H1 (cell line): ENCODE measurements around the gene TTC21A. TPM values are rescaled to one million over a fixed set of nuclear protein-coding genes. Genes with fewer than 3 reads are reported as not detected.
A peak's percentile ranks its signal among the peaks of the same experiment; 100 is the strongest.

ENCODE experiments used
- CTCF ChIA-PET: fragments of 300-600 bp; sonication (Branson Sonifier 250); formaldehyde crosslinking; loops from one replicate; lab custom pipeline; 2021; ENCODE audit not compliant: partially characterized antibody; lab: Charles Lee
- POLR2A ChIA-PET: fragments of 300-600 bp; sonication (Branson Sonifier 250); formaldehyde crosslinking; loops from one replicate; lab custom pipeline; 2021; ENCODE audit warnings: inconsistent platforms; ENCODE audit not compliant: partially characterized antibody; lab: Charles Lee
- DNase-seq, 2 experiments: peaks; one replicate each; pipeline versions ENCODE4 v3.0.0 to v3.0.0-alpha.2; 2010 to 2022; ENCODE audit warnings: low spot score in 2 of 2, low read depth in 1 of 2, mixed read lengths in 1 of 2
- FAIRE-seq: peaks from 2 replicates; lab custom pipeline; 2011; peaks lifted over from hg19 to GRCh38; lab: Jason Lieb, UNC
- H2AFZ ChIP-seq: 2 replicates; pipeline ENCODE4 v1.8.1; 2012; ENCODE audit warnings: low read length, inconsistent platforms
- H2AK5ac ChIP-seq: 2 replicates; pipeline ENCODE4 v1.6.1; 2013; ENCODE audit warnings: low read depth, low read length
- H2BK120ac ChIP-seq: replicated peaks from 2 replicates; pipeline ENCODE3; 2013; ENCODE audit warnings: low read depth, low read length, inconsistent platforms
- H2BK12ac ChIP-seq: 2 replicates; pipeline ENCODE4 v1.6.1; 2013; ENCODE audit warnings: low read depth, low read length
- H2BK15ac ChIP-seq: 2 replicates; pipeline ENCODE4 v1.6.1; 2013; ENCODE audit warnings: low read length
- H2BK20ac ChIP-seq: 2 replicates; pipeline ENCODE4 v1.6.1; 2013; ENCODE audit warnings: low read length
- H2BK5ac ChIP-seq: 2 replicates; pipeline ENCODE4 v1.6.1; 2013; ENCODE audit warnings: low read depth, low read length
- H3K14ac ChIP-seq: 2 replicates; pipeline ENCODE4 v1.6.1; 2013; ENCODE audit warnings: inconsistent platforms; ENCODE audit not compliant: insufficient read length
- H3K18ac ChIP-seq: 2 replicates; pipeline ENCODE4 v1.6.1; 2013; ENCODE audit warnings: low read length; ENCODE audit errors: extremely low read depth
- H3K23ac ChIP-seq: 2 replicates; pipeline ENCODE4 v1.6.1; 2013; ENCODE audit warnings: inconsistent platforms; ENCODE audit not compliant: insufficient read length
- H3K23me2 ChIP-seq: 2 replicates; pipeline ENCODE4 v1.6.1; 2013; ENCODE audit warnings: low read depth, low read length
- H3K27ac ChIP-seq: 2 replicates; pipeline ENCODE4 v1.6.1; 2011; ENCODE audit warnings: low read depth, low read length, inconsistent platforms
- H3K27me3 ChIP-seq, 4 experiments: replicated peaks in 1 of 4; 1 replicate in 1 of 4; 2 replicates in 3 of 4; pipeline versions ENCODE4 v1.6.1 to v1.8.1; 2011 to 2013; ENCODE audit warnings: low read length in 3 of 4, mild to moderate bottlenecking in 3 of 4, inconsistent platforms in 2 of 4, mixed read lengths in 2 of 4, moderate library complexity in 1 of 4; ENCODE audit not compliant: control insufficient read depth in 3 of 4, insufficient read depth in 3 of 4; ENCODE audit errors: extremely low read depth in 1 of 4
- H3K36me3 ChIP-seq, 4 experiments: 2 replicates each; pipeline versions ENCODE4 v1.6.1 to v1.8.1; 2011 to 2013; ENCODE audit warnings: mild to moderate bottlenecking in 4 of 4, low read length in 3 of 4, moderate library complexity in 2 of 4, control low read depth in 1 of 4, inconsistent platforms in 1 of 4; ENCODE audit not compliant: insufficient read depth in 4 of 4, control insufficient read depth in 2 of 4
- H3K4ac ChIP-seq: replicated peaks from 2 replicates; pipeline ENCODE3; 2013; ENCODE audit warnings: low read length, low read depth, mixed read lengths, inconsistent platforms; ENCODE audit not compliant: insufficient read length
- H3K4me1 ChIP-seq, 4 experiments: replicated peaks in 1 of 4; 1 replicate in 1 of 4; 2 replicates in 3 of 4; pipeline versions ENCODE4 v1.6.1 to v1.8.1; 2011 to 2013; ENCODE audit warnings: low read length in 3 of 4, inconsistent platforms in 2 of 4, mixed read lengths in 1 of 4; ENCODE audit not compliant: insufficient read depth in 4 of 4, control insufficient read depth in 3 of 4
- H3K4me2 ChIP-seq, 2 experiments: 2 replicates each; pipeline versions ENCODE4 v1.6.1 to v1.8.1; 2011 to 2013; ENCODE audit warnings: low read depth in 2 of 2, low read length in 2 of 2, control low read depth in 1 of 2, inconsistent platforms in 1 of 2, mild to moderate bottlenecking in 1 of 2; ENCODE audit not compliant: insufficient read depth in 1 of 2
- H3K4me3 ChIP-seq, 4 experiments: fragments of 200-600, 300-600 bp in 1 of 4; sonication (generic), shearing (Covaris generic), sonication (Bioruptor Twin) in 1 of 4; 2 replicates each; pipeline versions ENCODE4 v1.5.1 to v1.8.1; 2011 to 2016; ENCODE audit warnings: low read length in 4 of 4, low read depth in 3 of 4, control low read depth in 2 of 4, inconsistent platforms in 2 of 4, mild to moderate bottlenecking in 2 of 4, mixed read lengths in 1 of 4, moderate library complexity in 1 of 4; ENCODE audit not compliant: insufficient read depth in 2 of 4; ENCODE audit errors: extremely low read depth in 1 of 4
- H3K56ac ChIP-seq: replicated peaks from 2 replicates; pipeline ENCODE3; 2013; ENCODE audit warnings: low read depth, mild to moderate bottlenecking, mixed read lengths, low read length, inconsistent platforms; ENCODE audit not compliant: insufficient read length
- H3K79me1 ChIP-seq: 2 replicates; pipeline ENCODE4 v1.6.1; 2013; ENCODE audit warnings: low read depth, low read length, control low read depth
- H3K79me2 ChIP-seq, 2 experiments: 2 replicates each; pipeline versions ENCODE4 v1.6.1 to v1.8.1; 2012 to 2013; ENCODE audit warnings: low read length in 2 of 2, mild to moderate bottlenecking in 2 of 2, inconsistent platforms in 1 of 2; ENCODE audit not compliant: insufficient read depth in 2 of 2, control insufficient read depth in 1 of 2
- H3K9ac ChIP-seq, 4 experiments: replicated peaks in 1 of 4; 1 replicate in 1 of 4; 2 replicates in 3 of 4; pipeline versions ENCODE4 v1.6.1 to v1.8.1; 2011 to 2013; ENCODE audit warnings: low read depth in 3 of 4, low read length in 3 of 4, control low read depth in 2 of 4, mild to moderate bottlenecking in 2 of 4, moderate library complexity in 2 of 4, inconsistent platforms in 1 of 4; ENCODE audit errors: extremely low read depth in 1 of 4
- H3K9me3 ChIP-seq, 2 experiments: 2 replicates each; pipeline versions ENCODE4 v1.6.1 to v1.8.1; 2012 to 2013; ENCODE audit warnings: mild to moderate bottlenecking in 2 of 2, moderate library complexity in 2 of 2, control low read depth in 1 of 2, inconsistent platforms in 1 of 2, low read depth in 1 of 2, low read length in 1 of 2, mixed read lengths in 1 of 2; ENCODE audit not compliant: insufficient read depth in 2 of 2
- H4K20me1 ChIP-seq, 2 experiments: replicated peaks in 1 of 2; 2 replicates each; pipeline versions ENCODE3 to v1.8.1; 2011 to 2013; ENCODE audit warnings: inconsistent platforms in 2 of 2, low read length in 2 of 2, mild to moderate bottlenecking in 1 of 2; ENCODE audit not compliant: insufficient read depth in 2 of 2, control insufficient read depth in 1 of 2
- H4K5ac ChIP-seq: 2 replicates; pipeline ENCODE4 v1.6.1; 2013; ENCODE audit warnings: low read length, low read depth, mixed read lengths, inconsistent platforms; ENCODE audit not compliant: insufficient read length
- H4K8ac ChIP-seq: 2 replicates; pipeline ENCODE4 v1.8.0; 2013; ENCODE audit warnings: mild to moderate bottlenecking, moderate library complexity, low read length, inconsistent platforms; ENCODE audit not compliant: insufficient read depth; ENCODE audit errors: extremely low read depth
- H4K91ac ChIP-seq: replicated peaks from 2 replicates; pipeline ENCODE3; 2013; ENCODE audit warnings: low read length, mixed read lengths, inconsistent platforms; ENCODE audit not compliant: insufficient read length
- BCL11A ChIP-seq, 2 experiments: IDR thresholded peaks; one replicate each; pipeline ENCODE4 v1.6.1; 2011; ENCODE audit warnings: low read depth in 2 of 2, low read length in 2 of 2, mild to moderate bottlenecking in 2 of 2
- CHD1 ChIP-seq: IDR thresholded peaks from 2 replicates; pipeline ENCODE4 v1.6.1; 2012; ENCODE audit warnings: low read depth, low read length, improper control_type of control experiment
- CHD2 ChIP-seq: IDR thresholded peaks from 2 replicates; pipeline ENCODE4 v1.6.1; 2012; ENCODE audit warnings: low read length, improper control_type of control experiment
- EP300 ChIP-seq, 2 experiments: IDR thresholded peaks; 1 replicate in 1 of 2; 2 replicates in 1 of 2; pipeline ENCODE4 v1.6.1; 2011 to 2012; ENCODE audit warnings: low read depth in 2 of 2, low read length in 2 of 2, mild to moderate bottlenecking in 2 of 2, borderline replicate concordance in 1 of 2, inconsistent platforms in 1 of 2, moderate library complexity in 1 of 2
- EZH2 ChIP-seq: fragments of 200-600 bp; sonication (generic); IDR thresholded peaks from 2 replicates; pipeline ENCODE4 v1.7.1; 2012; ENCODE audit warnings: low read depth, mild to moderate bottlenecking, moderate library complexity, low read length, inconsistent platforms; ENCODE audit not compliant: severe bottlenecking
- HDAC6 ChIP-seq: IDR thresholded peaks from one replicate; pipeline ENCODE4 v1.7.1; 2012; ENCODE audit warnings: low read depth, mild to moderate bottlenecking, inconsistent platforms, low read length, moderate library complexity
- POLR2AphosphoS5 ChIP-seq: IDR thresholded peaks from 2 replicates; pipeline ENCODE4 v1.6.1; 2011; ENCODE audit warnings: low read depth, low read length
- POU5F1 ChIP-seq: IDR thresholded peaks from 2 replicates; pipeline ENCODE4 v1.6.1; 2011; ENCODE audit warnings: low read depth, mild to moderate bottlenecking, low read length, moderate library complexity
- RAD21 ChIP-seq, 2 experiments: IDR thresholded peaks in 1 of 2; conservative IDR thresholded peaks in 1 of 2; 2 replicates each; pipeline ENCODE4 v1.6.1; 2011; ENCODE audit warnings: low read depth in 2 of 2, low read length in 2 of 2, improper control_type of control experiment in 1 of 2, inconsistent platforms in 1 of 2, mild to moderate bottlenecking in 1 of 2, moderate library complexity in 1 of 2
- RFX5 ChIP-seq: IDR thresholded peaks from 2 replicates; pipeline ENCODE4 v1.6.1; 2011; ENCODE audit warnings: low read depth, low read length, improper control_type of control experiment, borderline replicate concordance
- YY1 ChIP-seq: IDR thresholded peaks from 2 replicates; pipeline ENCODE4 v1.6.1; 2011; ENCODE audit warnings: low read depth, mild to moderate bottlenecking, low read length
- WGBS, 2 experiments: shearing (Covaris generic) in 1 of 2; methylation state at CpG; one replicate each; pipeline versions ENCODE4 v1.1.6 to v1.1.7; 2013 to 2015; ENCODE audit warnings: low lambda C conversion rate in 2 of 2, mixed read lengths in 2 of 2, inconsistent platforms in 1 of 2, low coverage in 1 of 2, missing lambda C conversion rate in 1 of 2; ENCODE audit not compliant: insufficient replicate concordance in 2 of 2, insufficient coverage in 1 of 2, insufficient read length in 1 of 2; ENCODE audit errors: extremely low coverage in 1 of 2, missing lambda C conversion rate in 1 of 2; 5-methylcytosine and 5-hydroxymethylcytosine counted together
- polyA plus RNA-seq, 7 experiments: library from polyadenylated mRNA; depleted of rRNA in 3 of 7; stranded (reverse) in 5 of 7; unstranded in 2 of 7; fragments of >200 nt in 5 of 7; fragments of 200-250 nt in 2 of 7; gene quantifications; 1 replicate in 5 of 7; 2 replicates in 1 of 7; 4 replicates in 1 of 7; pipeline versions ENCODE4 v1.2.1 to v1.2.3, GENCODE V29; 2011 to 2013; ENCODE audit warnings: missing spikeins in 2 of 7, mixed read lengths in 2 of 7
- total RNA-seq: library from RNA; stranded (reverse); fragmentation: NEBNext Ultra II Directional; extraction: Animal tissue kit (Norgen Biotek cat#: 25700); gene quantifications from 2 replicates; pipeline ENCODE4 v1.2.1, GENCODE V29; 2021

Gene TTC21A
- total and polyA plus RNA-seq, 2 of the 8 experiments (the other 6 are each of a cell fraction or from before 2014, with no cell fraction given) = 2.3 to 2.8 TPM

DNA sequence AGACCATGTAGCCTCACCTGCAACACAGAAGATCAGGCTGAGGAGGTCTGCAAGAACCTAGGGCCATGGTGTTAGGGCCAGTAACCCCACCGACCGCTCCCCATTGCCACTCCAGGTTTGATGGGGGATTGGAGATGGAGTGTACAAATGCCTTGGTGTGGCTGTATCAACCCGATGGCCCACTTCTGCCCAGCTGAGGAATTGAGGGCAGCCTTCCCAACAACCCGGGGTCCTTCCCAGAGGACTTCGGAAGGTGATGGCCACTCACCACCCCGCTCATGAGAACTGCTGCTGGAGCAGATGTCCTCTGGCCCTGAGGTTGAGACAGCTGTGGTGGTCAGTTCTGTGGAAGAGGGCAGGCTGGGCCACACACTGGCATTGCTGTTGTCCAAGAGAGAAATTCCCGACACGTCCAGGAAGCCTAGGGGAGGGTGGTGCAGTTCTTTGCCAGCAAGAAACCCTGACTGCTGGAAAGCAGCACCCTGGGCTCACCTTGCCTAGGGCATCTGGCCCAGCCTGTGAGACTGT is 8.9 kb upstream of the TTC21A start:
- H3K4ac ChIP-seq = no peak overlapping the region
- FAIRE-seq (no peak), DNase-seq (peak in 1 of 2 experiments; percentile 14)
- no peak overlapping the region for H3K23ac ChIP-seq
- H4K20me1 ChIP-seq = peaks cover 0 to 3% of the 10 kb centered on the region in 2 experiments
- peaks cover 18 to 40% (median 38%) of the 10 kb centered on the region in 4 experiments for H3K36me3 ChIP-seq
- CTCF ChIA-PET = interaction anchor here (0.6 to 3.2 kb wide), 3 partner anchors 12 to 193 kb away, joined by 3 to 16 read pairs (median 4); no protein-coding TSS in a partner anchor
- H2BK15ac ChIP-seq = no peak overlapping the region
- no peaks in the 10 kb centered on the region; a peak in 1 of 7 replicates for H3K4me1 ChIP-seq
- no peaks in the 10 kb centered on the region; a peak in 1 of 4 replicates for H3K9me3 ChIP-seq
- H2BK120ac ChIP-seq = no peak overlapping the region
- no peak overlapping the region for H2BK12ac ChIP-seq
- no peak overlapping the region for H4K8ac ChIP-seq
- no peak overlapping the region for H4K91ac ChIP-seq
- H4K5ac ChIP-seq = no peak overlapping the region
- no peaks in the 10 kb centered on the region; the same call in 1 of the 2 replicates for H3K79me1 ChIP-seq
- H3K27me3 ChIP-seq = peaks cover 0 to 2% (median 0%) of the 10 kb centered on the region in 4 experiments; a peak in 1 of 7 replicates
- H3K79me2 ChIP-seq = no peaks in the 10 kb centered on the region
- H2AK5ac ChIP-seq = no peak overlapping the region
- POLR2A ChIA-PET = no interaction called here
- H3K4me3 ChIP-seq = no peak overlapping the region
- H3K9ac ChIP-seq = no peak overlapping the region
- no peak overlapping the region for H3K27ac ChIP-seq
- H3K56ac ChIP-seq = no peak overlapping the region
- no peaks in the 10 kb centered on the region for H3K23me2 ChIP-seq
- no peak overlapping the region for H3K4me2 ChIP-seq
- H2BK20ac ChIP-seq = no peak overlapping the region
- WGBS, 2 experiments = 93% methylated on average over 8 of the region's 8 CpGs; no CpG with 5 or more reads in 1 of the 2 experiments
- no peak overlapping the region for H2BK5ac ChIP-seq
- no peak overlapping the region for H2AFZ ChIP-seq
- no peak overlapping the region for H3K14ac ChIP-seq
- no peak overlapping the region for H3K18ac ChIP-seq
- TF ChIP-seq POU5F1 = no peak
- TF ChIP-seq RAD21 (IDR thresholded peaks at IDR 0.05 in 1 of 2, conservative IDR thresholded peaks at IDR 0.05 in 1 of 2; ENCODE audit: low read depth in 2 of 2, low read length in 2 of 2) = no peak
- TF ChIP-seq RFX5 = no peak
- no peak for TF ChIP-seq CHD2
- TF ChIP-seq HDAC6 = no peak
- TF ChIP-seq EZH2 = no peak
- no peak for TF ChIP-seq EP300 (IDR thresholded peaks at IDR 0.05; ENCODE audit: borderline replicate concordance in 1 of 2, low read depth in 2 of 2, low read length in 2 of 2)
- no peak for TF ChIP-seq POLR2AphosphoS5
- TF ChIP-seq BCL11A (IDR thresholded peaks at IDR 0.05; ENCODE audit: low read depth in 2 of 2, low read length in 2 of 2) = no peak
- no peak for TF ChIP-seq YY1
- TF ChIP-seq CHD1 = no peak
